ENCODE data around the gene ITGA3.
A peak's percentile ranks its signal among the peaks of the same experiment; 100 is the strongest.

ITGA3 gene

DNA sequence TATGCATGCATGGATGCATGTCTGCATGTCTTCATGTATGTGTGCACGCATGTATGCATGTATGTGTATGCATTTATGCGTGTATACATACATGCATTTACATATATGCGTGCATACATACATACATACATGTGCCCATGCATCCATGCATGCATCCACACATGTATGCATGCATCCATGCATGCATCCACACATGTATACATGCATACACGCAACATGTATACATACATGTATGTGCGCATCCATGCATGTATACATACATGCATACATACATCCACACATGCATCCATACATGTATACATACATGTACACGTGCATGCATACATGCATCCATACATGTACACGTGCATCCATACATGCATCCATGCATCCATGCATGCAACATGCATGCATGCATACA is 31.1 kb upstream of the ITGA3 start:
- Histone ChIP-seq H3K9me3 (ENCODE audit: control insufficient read depth, low read length) (no peaks in the 10 kb centered on the region), H3K36me3 (ENCODE audit: control insufficient read depth, insufficient read depth, low read length) (no peaks in the 10 kb centered on the region), H3K27ac (ENCODE audit: low read depth, low read length, severe bottlenecking) (no peak overlapping the region), H3K4me1 (ENCODE audit: control insufficient read depth, insufficient read depth, low read length, poor library complexity, severe bottlenecking) (peaks cover 22% of the 10 kb centered on the region), H3K4me3 (ENCODE audit: extremely low read depth, insufficient read depth, low read length, poor library complexity, severe bottlenecking) (no peak overlapping the region)
- WGBS, 2 experiments (ENCODE audit: insufficient coverage in 2 of 2), result 45 to 62% methylated on average over 4 of the region's 7 CpGs

DNA sequence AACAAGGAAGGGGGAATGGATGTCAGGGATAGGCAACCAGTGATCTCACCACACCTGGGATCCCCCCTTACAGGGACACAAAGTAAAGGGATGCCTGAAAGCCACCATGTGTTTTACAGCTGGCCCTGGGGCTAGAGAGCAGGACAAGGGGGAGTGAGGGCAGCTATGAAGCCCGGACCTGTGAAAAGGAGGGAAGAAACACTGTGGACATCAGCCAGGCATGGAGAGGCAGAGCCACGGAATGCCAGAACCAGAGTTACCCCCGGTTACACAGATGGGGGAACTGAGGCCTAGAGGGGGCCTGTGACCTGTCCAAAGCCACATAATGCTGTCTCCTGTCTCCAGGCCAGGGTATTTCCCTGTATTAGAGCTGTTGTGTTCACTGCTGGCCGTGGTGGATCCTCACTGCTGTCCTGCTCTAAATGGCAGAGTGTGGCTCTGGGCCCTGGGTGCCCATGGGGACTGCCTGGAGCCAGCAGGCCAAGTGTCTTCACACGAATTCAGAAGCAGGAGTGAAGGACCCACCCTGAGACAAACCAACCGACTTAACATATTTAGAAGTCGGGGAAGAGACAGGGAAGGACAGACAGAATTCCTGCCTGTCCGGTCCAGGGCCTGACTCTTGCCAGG is 29.7 kb upstream of the ITGA3 start:
- H3K4me1 ChIP-seq (ENCODE audit: control insufficient read depth, insufficient read depth, low read length, poor library complexity, severe bottlenecking), result peaks cover 22% of the 10 kb centered on the region
- no peak overlapping the region for H3K27ac ChIP-seq (ENCODE audit: low read depth, low read length, severe bottlenecking)
- H3K9me3 ChIP-seq (ENCODE audit: control insufficient read depth, low read length), result no peaks in the 10 kb centered on the region
- no peaks in the 10 kb centered on the region for H3K36me3 ChIP-seq (ENCODE audit: control insufficient read depth, insufficient read depth, low read length)
- 80 to 87% methylated on average over 8 of the region's 8 CpGs for WGBS, 2 experiments (ENCODE audit: insufficient coverage in 2 of 2)
- no peak overlapping the region for H3K4me3 ChIP-seq (ENCODE audit: extremely low read depth, insufficient read depth, low read length, poor library complexity, severe bottlenecking)

GRCh38 chr17:50026837-50027171 is 29.1 kb upstream of the ITGA3 start:
- H3K27ac ChIP-seq (ENCODE audit: low read depth, low read length, severe bottlenecking), result no peak overlapping the region
- no peaks in the 10 kb centered on the region for H3K36me3 ChIP-seq (ENCODE audit: control insufficient read depth, insufficient read depth, low read length)
- no peak overlapping the region for H3K4me3 ChIP-seq (ENCODE audit: extremely low read depth, insufficient read depth, low read length, poor library complexity, severe bottlenecking)
- WGBS, 2 experiments (ENCODE audit: insufficient coverage in 2 of 2), result 4 to 14% methylated on average over 4 to 6 of the region's 6 CpGs
- peaks cover 22% of the 10 kb centered on the region for H3K4me1 ChIP-seq (ENCODE audit: control insufficient read depth, insufficient read depth, low read length, poor library complexity, severe bottlenecking)
- H3K9me3 ChIP-seq (ENCODE audit: control insufficient read depth, low read length), result no peaks in the 10 kb centered on the region

DNA sequence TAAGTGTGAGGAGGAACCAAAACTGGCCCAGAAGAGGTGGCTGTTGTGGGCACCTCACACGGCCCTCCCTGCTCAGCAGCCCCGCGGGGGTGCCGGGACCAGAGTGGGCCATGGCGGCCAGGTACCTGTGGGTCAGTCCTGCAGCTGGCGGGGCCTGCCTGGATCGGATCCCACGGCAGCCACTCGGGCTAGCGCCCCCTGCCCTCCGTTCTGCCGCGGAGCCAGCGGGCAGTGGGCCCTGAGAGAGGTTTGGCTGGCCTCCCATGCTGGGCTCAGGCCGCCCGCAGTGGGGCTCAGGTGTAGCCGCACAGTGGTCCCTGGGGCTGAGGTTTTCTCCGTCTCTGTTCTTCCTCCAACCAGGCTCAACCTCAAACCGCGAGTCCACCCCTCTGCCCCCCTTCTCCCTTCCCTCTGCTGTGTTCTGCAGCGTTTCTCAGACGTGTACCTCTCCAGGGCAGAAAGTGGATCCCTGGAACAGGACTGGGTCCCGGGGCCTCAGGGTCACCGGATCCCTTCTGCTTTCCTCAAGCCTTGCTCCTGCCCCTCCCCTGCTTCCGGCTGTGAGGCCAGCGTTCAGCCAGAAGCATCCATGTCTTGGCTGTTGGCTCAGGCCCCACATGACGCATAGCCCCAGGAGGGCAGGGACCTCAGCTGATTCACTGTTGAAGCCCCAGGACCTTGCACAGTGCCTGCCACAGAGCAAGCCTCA is 28.6 kb upstream of the ITGA3 start:
- H3K4me1 ChIP-seq (ENCODE audit: control insufficient read depth, insufficient read depth, low read length, poor library complexity, severe bottlenecking), result peaks cover 22% of the 10 kb centered on the region
- no peaks in the 10 kb centered on the region for H3K9me3 ChIP-seq (ENCODE audit: control insufficient read depth, low read length)

DNA sequence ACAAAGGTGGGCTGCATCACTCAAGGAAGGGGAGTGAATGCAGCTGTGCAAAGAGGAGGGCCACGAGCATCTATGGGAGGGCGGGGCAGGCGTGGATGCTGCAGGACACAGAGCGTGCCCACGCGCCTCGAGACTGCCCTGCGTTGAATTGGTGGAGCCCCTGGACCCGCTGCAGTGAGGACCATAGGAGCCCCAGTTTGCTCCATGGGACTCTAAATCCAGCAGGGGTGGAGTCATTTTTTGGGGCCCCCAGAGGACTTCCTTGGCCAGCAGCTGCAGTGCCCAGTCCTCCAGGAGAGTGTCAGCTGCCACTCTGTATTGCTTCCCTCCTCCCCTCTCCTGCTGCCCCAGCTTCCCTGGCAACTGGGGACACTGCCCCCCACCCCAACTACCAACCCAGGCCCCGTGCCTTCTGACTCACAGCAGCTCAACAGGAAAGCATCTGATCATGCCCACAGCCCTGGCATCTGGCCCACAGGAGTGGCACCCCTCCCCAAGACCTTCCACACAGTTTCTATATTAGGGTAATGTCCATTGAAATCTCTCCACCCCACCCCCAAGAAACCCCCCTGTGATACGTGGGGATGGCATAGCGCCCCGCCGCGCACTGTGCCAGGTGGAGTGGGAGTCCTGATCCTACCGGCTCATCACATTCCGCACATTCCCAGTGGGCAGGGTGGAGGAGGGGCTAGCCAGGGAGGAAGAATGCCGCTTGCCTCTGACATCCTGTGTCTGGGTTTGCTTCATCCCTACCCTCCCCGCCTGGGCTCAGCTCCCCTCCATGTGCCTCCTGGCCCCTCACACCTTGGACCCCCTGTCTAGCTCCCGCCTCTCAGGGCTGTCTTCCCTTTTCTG is 27.8 kb upstream of the ITGA3 start:
- Histone ChIP-seq H3K27ac (ENCODE audit: low read depth, low read length, severe bottlenecking) (peak overlapping the region; percentile 23), H3K4me1 (ENCODE audit: control insufficient read depth, insufficient read depth, low read length, poor library complexity, severe bottlenecking) (peaks cover 22% of the 10 kb centered on the region), H3K36me3 (ENCODE audit: control insufficient read depth, insufficient read depth, low read length) (no peaks in the 10 kb centered on the region), H3K4me3 (ENCODE audit: extremely low read depth, insufficient read depth, low read length, poor library complexity, severe bottlenecking) (no peak overlapping the region), H3K9me3 (ENCODE audit: control insufficient read depth, low read length) (no peaks in the 10 kb centered on the region)
- WGBS, 2 experiments (ENCODE audit: insufficient coverage in 2 of 2), result 63 to 69% methylated on average over 12 to 14 of the region's 20 CpGs

More for the DNA sequence above, 28.6 kb upstream of the ITGA3 start:
- H3K4me3 ChIP-seq (ENCODE audit: extremely low read depth, insufficient read depth, low read length, poor library complexity, severe bottlenecking), result no peak overlapping the region
- H3K36me3 ChIP-seq (ENCODE audit: control insufficient read depth, insufficient read depth, low read length), result no peaks in the 10 kb centered on the region
- 31 to 35% methylated on average over 26 to 27 of the region's 27 CpGs for WGBS, 2 experiments (ENCODE audit: insufficient coverage in 2 of 2)
- H3K27ac ChIP-seq (ENCODE audit: low read depth, low read length, severe bottlenecking), result peak overlapping the region; percentile 23

DNA sequence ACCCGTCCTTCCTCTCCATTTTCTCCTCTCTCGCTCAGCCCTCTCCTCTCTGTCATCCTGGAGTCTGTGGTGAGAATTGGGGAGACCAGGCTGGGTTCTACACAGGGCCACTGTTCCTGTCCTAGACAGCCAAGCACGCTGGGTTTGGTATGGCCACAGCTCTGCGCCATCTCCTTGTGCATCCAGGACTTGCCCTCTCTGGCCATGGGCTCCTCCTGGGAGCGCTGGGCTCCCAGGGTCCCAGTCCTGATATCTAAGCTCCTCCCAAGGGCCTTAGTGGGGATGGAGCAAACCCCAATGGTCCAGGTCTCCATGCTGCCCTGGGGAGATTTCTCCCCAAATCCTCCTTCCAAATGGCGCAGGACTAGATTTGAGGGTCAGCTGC is 27.2 kb upstream of the ITGA3 start:
- Histone ChIP-seq H3K9me3 (ENCODE audit: control insufficient read depth, low read length) (no peaks in the 10 kb centered on the region), H3K4me3 (ENCODE audit: extremely low read depth, insufficient read depth, low read length, poor library complexity, severe bottlenecking) (no peak overlapping the region), H3K36me3 (ENCODE audit: control insufficient read depth, insufficient read depth, low read length) (no peaks in the 10 kb centered on the region), H3K27ac (ENCODE audit: low read depth, low read length, severe bottlenecking) (no peak overlapping the region), H3K4me1 (ENCODE audit: control insufficient read depth, insufficient read depth, low read length, poor library complexity, severe bottlenecking) (peaks cover 22% of the 10 kb centered on the region)
- 78 to 87% methylated on average over 4 of the region's 6 CpGs for WGBS, 2 experiments (ENCODE audit: insufficient coverage in 2 of 2)

- Histone ChIP-seq H3K9me3 (ENCODE audit: control insufficient read depth, low read length) (no peaks in the 10 kb centered on the region), H3K27ac (ENCODE audit: low read depth, low read length, severe bottlenecking) (no peak overlapping the region), H3K4me3 (ENCODE audit: extremely low read depth, insufficient read depth, low read length, poor library complexity, severe bottlenecking) (no peak overlapping the region), H3K36me3 (ENCODE audit: control insufficient read depth, insufficient read depth, low read length) (no peaks in the 10 kb centered on the region), H3K4me1 (ENCODE audit: control insufficient read depth, insufficient read depth, low read length, poor library complexity, severe bottlenecking) (peaks cover 22% of the 10 kb centered on the region)
- WGBS, 2 experiments (ENCODE audit: insufficient coverage in 2 of 2), result 89 to 94% methylated on average over 7 of the region's 7 CpGs
Measured at GRCh38 chr17:50029185-50029584, 26.7 kb upstream of the ITGA3 start.

DNA sequence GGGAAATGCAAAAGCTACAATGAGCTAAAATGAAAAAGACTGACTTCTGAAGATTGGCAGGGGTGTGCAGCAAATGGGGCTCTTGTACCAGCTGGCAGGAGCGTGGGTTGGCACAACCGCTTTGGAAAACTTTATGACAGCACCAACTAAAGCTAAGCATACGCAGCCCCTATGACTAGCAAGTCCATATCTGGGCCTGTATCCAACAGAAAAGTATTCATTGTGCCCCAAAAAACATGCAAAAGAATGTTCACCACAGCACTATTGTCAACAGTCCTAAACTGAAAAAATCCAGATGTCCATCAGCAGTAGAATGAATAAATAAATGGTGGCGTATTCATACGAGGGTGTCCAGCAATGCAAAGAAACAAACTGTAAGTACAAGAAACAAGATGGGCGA is 22.6 kb upstream of the ITGA3 start:
- Histone ChIP-seq H3K27ac (ENCODE audit: low read depth, low read length, severe bottlenecking) (no peak overlapping the region), H3K9me3 (ENCODE audit: control insufficient read depth, low read length) (no peaks in the 10 kb centered on the region), H3K4me1 (ENCODE audit: control insufficient read depth, insufficient read depth, low read length, poor library complexity, severe bottlenecking) (peaks cover 18% of the 10 kb centered on the region), H3K36me3 (ENCODE audit: control insufficient read depth, insufficient read depth, low read length) (no peaks in the 10 kb centered on the region), H3K4me3 (ENCODE audit: extremely low read depth, insufficient read depth, low read length, poor library complexity, severe bottlenecking) (no peak overlapping the region)
- WGBS, 2 experiments (ENCODE audit: insufficient coverage in 2 of 2), result 79 to 91% methylated on average over 5 of the region's 6 CpGs

DNA sequence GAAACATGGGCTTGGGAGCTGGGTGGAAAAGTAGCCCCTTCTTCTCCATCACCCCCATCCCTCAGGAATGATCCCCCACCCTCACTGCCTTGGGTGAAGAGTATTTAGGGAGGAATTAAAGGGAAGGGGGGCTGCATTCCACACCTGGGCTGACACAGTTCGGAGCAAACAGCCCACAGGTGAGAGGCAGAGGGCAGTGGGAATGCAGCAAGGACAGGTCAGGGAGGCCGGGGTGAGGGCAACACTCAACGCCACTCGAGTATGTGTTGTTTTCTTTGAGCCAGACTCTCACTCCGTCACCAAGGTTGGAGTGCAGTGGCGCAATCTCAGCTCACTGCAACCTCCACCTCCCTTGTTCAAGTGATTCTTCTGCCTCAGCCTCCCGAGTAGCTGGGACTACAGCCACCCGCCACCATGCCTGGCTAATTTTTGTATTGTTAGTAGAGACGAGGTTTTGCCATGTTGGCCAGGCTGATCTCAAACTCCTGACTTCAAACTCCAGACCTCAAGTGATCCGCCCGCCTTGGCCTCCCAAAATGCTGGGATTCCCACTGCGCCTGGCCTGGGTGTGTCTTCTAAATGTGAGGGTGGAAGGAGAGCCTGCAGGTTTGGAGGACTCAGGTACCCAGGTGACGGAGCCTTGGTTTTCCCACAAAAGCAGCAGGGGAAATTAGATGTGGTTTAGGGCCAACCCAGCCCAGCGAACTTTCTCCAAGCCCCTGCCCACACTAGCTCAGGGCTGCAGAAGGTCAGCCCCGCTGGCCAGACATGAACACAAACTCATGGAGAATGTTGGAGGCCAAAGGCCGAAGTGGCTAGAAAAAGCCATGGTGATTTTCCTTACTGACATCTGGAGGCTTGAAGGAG is 21.2 kb upstream of the ITGA3 start:
- no peak overlapping the region for H3K27ac ChIP-seq (ENCODE audit: low read depth, low read length, severe bottlenecking)
- H3K4me3 ChIP-seq (ENCODE audit: extremely low read depth, insufficient read depth, low read length, poor library complexity, severe bottlenecking), result no peak overlapping the region
- no peaks in the 10 kb centered on the region for H3K36me3 ChIP-seq (ENCODE audit: control insufficient read depth, insufficient read depth, low read length)
- no peaks in the 10 kb centered on the region for H3K9me3 ChIP-seq (ENCODE audit: control insufficient read depth, low read length)
- 69 to 81% methylated on average over 10 to 11 of the region's 16 CpGs for WGBS, 2 experiments (ENCODE audit: insufficient coverage in 2 of 2)
- peaks cover 10% of the 10 kb centered on the region for H3K4me1 ChIP-seq (ENCODE audit: control insufficient read depth, insufficient read depth, low read length, poor library complexity, severe bottlenecking)

- Histone ChIP-seq H3K36me3 (ENCODE audit: control insufficient read depth, insufficient read depth, low read length) (no peaks in the 10 kb centered on the region), H3K4me3 (ENCODE audit: extremely low read depth, insufficient read depth, low read length, poor library complexity, severe bottlenecking) (no peak overlapping the region), H3K9me3 (ENCODE audit: control insufficient read depth, low read length) (no peaks in the 10 kb centered on the region), H3K27ac (ENCODE audit: low read depth, low read length, severe bottlenecking) (no peak overlapping the region), H3K4me1 (ENCODE audit: control insufficient read depth, insufficient read depth, low read length, poor library complexity, severe bottlenecking) (peaks cover 10% of the 10 kb centered on the region)
- 63 to 100% methylated on average over 1 to 3 of the region's 5 CpGs for WGBS, 2 experiments (ENCODE audit: insufficient coverage in 2 of 2)
Measured at GRCh38 chr17:50035421-50035879, 20.5 kb upstream of the ITGA3 start.

Data from mesodermal cell (in vitro differentiated cells).